T1000 (cell line): ENCODE results near the gene CPEB3.
A peak's percentile ranks its signal among the peaks of the same experiment; 100 is the strongest.
"Not testable (repeated sequence)": the region's sequence is repeated elsewhere in the genome, so short reads cannot be mapped to it uniquely, and the experiment has no call there.

Source experiments
- DNase-seq: peaks from one replicate; lab custom pipeline; 2025; ENCODE audit warnings: mixed read lengths; lab: John Stamatoyannopoulos, UW

Gene CPEB3

DNA sequence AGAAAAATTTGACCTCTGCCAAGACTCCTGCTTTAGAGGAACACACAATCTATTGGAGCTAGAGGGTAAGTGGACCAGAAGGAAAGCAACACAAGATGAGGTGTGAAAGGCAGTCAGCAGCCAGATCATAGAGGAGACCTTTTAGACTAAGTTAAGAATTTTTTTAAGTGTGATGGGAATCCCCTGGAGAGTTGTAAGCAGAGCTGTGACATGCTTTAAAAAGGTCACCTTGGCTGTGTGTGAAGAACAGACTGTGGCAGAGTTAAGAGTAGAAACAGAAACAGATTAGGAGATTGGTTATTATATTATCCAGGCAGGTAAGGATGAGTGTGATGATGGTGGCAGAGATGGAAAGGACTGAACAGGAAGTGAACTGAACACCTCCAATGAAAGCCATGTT is 23.5 kb downstream of the CPEB3 start:
- no peak for DNase-seq

DNA sequence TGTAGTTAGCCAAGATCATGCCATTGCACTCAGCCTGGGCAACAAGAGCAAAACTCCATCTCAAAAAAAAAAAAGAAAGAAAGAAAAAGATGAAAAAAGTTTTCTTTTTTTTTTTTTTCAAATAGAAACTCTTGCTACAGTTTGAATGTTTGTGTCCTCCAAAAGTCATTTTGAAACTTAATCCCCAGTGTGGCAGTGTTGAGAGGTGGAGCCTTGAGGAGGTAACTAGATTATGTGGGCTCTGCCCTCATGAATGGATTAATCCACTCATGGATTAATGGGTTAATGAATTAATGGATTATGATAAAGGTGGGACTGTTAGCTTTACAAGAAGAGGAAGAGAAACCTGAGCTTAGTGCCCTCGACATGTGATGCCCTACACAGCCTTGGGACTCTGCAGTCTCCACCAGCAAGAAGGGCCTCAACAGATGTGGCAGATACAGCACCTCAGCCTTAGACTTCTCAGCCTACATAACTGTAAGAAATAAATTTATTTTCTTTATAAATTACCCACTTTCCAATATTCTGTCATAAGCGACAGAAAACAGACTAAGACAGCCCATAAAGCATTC is 25.1 kb downstream of the CPEB3 start:
- DNase-seq: no peak

DNA sequence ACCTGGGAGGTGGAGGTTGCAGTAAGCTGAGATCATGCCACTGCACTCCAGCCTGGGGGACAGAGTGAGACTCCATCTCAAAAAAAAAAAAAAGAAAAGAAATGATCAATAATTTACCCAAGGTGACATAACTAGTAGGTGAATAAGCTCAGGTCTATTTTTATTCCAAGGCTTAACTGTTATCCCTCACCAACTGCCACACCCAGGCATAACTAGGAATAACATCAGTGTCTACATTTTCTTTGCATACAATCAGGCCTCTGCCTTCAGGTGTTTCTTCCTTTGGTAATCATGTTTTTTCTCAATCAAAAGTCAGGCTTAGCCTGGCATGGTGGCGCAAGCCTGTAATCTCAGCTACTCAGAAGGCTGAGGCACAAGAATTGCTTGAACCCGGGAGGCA is 26.6 kb downstream of the CPEB3 start:
- DNase-seq: no peak

DNA sequence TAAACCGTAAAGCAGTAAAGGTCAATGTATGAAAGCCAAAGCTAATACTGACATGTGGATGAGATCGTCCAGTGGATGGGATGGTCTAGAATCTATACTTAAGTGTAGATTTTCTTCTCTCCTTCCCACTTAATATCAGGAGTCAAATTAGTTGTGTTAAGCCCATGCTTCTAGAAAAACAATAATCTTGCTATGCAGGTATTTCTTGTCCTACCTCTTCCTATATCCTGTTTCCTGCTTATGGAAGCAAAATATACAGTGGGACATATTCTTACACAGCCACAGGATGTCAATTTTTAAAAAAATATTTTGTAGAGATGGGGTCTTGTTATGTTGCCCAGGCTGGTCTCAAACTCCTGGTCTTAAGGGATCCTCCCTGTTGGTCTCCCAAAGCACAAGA is 27.5 kb downstream of the CPEB3 start:
- no peak for DNase-seq

DNA sequence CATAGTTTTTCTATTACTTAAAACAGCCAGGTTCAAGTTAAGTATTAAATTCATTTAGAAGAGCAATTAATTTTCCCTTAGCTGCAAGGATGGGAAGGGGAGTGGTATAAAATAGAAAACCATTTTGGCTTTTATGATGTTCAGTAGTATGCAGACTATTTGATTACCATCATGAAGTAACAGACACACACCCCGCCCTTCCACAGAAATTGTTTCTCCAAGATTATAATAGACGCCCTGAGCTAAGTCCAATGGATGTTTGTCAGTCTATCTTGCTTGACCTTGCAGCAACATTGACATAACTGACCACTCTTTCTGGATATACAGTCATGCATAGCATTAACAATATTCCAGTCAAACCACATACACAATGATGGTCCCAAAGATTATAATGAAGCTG is 42.3 kb downstream of the CPEB3 start:
- no peak for DNase-seq

DNA sequence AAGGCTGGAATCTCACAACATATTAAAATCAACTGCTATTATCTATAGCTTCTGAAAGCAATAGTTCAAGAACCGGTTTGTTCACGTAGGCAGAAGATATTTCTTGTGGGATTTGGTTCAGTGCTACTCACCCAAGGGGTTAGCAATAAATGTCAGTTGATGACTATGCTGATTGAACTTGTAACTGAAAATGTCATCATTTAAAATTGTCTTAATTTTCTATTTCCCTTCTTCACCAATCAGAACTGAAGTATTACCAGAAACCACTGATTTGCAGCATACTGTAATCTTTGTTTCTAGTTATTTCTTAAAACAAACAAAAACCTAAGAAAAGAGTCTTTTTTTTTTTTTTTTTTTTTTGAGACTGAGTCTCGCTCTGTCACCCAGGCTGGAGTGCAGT is 46.1 kb downstream of the CPEB3 start:
- DNase-seq: no peak

DNA sequence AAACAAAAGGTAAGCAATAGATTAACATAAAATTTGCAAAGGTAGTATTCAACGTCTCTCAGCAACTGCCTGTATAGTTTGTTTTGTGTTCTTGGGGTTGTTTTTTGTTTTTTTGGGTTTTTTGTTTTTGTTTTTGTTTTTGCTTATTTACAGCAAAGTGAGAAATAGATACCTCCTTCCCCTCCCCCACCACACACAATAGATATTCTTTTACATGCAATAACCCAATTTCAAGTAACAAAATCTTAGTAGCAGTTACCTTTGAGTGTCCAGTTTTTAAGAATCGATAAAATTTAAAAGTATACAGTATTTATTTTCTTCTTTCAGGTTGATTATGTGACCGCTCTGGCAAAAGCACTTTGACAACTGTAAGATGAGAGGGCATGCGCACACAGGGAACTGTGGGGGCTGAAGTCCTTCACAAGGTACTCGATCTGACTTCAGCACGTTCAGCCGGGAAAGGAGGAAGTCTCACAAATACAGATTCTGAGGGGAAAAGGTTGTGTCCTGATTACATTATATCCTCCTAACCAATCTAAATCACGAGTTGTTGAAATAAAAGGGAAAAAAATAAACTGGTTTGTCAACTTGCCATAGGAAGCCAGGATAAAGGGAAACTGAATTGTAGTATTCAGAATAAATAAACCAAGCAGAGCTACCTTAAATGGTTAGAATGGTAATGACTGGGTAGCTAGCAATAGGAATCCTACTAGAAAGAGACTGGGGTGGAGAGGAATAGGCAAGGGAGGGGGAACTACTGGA is 47.8 kb downstream of the CPEB3 start:
- DNase-seq: no peak

DNA sequence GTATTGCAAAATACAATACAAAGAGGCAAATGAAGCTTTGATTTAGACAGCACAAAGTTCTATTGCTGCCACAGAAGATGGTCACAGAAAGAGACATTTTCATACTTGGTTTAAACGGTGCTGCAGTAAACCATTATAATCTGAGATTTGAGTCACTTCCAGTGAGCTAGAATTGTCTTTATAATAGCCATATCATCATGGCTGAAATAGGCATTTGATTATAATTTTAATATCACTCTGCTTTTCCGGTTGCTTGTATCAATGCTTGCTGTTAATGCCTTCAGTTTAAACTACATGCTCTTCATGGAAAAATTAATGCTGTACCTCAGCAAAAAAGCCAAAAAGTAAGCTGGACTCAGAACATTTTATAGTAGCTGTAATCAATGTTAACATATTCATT is 48.5 kb downstream of the CPEB3 start:
- no peak for DNase-seq

DNA sequence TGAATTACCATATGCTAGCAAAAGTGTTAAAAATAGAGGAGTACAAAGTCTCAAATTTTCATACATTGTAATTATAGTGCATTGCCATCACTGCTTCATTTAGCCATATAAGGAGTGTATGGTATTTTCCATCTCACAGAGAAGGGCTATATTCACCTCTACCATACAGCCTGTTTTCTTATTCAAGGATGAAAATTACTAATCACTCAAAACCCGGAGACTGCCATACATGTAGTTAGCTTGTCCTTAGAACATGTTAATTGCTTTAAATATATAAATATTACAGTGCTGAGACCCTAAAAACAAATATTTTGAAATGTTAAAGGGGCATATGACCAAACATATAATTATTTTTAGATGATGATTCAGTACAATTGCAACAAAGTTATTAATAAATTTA is 49.4 kb downstream of the CPEB3 start:
- DNase-seq: no peak

DNA sequence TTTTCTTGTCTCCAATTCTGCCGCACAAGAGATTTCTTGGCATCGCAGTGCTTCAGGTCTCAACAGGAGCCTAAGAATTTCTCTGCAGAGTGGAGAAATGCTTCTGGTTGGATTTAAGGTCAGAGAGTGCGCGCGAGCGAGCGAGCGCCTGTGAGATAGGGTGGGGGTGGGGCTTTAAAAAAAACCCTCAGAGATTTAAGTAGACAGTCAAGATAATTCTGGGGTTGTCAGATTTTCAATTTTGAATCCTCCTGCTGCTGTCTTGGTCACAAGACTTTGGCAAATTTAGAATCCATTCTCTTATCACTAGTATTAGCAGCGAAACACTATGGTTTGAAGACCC is 49.7 kb downstream of the CPEB3 start:
- no peak for DNase-seq

DNA sequence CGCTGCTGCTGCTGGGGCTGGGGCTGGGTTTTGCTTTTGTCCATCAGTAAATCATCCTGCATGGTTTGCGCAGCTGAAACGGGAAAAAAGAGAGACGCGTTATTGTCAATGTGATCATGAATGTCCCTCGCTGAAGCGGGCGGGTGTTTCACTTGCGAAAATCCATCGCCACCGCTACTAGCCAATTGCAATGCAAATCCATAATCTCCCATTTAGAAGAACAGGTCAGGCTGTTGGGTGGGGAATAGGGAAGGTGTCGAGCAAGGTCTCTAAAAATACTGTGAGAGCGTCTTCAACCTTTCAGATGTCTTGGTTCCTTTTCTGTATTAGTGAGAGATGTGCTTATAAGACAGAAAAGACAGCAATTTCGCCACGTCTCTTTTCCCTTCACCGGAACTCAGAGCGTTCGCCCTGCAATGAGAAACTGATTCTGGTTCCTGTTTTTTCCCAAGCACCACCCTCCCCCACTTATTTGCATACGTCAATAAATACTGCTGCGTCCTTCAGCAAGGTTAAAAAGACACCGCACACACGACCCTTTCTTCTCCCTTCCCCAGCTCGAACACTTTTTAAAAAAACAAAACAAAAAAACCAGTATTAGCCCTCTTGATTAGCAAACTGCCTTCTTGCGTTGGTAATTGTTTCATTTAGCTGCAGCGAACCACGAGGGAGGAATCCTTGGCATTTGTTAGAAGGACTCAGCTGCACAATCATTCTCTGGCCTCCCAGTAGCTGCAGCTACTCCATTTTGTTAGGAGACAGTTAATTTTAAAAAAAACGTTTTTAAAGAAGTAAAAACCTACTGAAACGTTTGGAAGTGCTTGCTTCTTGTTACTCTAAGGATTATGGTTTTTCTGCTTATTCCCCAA is 50.4 kb downstream of the CPEB3 start:
- DNase-seq: no peak

DNA sequence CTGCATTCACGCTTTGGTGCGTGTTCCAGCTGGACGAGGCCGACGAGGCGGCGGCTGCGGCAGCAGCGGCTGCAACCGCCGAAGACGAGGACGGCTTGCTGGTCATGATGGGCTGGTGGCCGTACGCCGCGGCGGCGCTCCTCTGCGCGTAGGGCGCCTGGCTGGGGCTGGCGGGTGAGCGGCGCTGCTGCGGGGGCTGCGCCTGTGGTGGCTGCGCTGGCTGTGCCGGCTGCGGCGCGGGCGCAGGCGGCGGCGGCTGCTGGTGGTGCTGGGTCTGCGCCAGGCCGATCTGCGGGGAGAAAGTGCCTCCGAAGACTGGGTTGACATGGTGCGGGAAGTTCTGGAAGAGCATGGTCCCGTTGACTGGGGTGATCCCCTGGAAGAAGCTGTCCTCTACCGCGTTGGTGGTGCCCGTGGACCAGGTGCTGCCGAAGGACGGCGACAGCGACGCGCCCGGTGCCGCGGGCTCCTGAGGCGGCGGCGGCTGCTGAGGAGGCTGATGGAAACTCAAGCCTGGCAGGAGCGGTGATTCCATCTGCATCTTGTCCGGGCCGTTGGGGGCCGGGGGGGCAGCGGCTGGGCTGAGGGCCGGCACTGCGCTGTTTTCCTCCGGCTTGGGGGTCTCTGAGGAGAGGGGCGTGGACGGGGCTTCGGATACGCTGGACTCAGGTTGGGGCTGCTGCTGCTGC is 51.1 kb downstream of the CPEB3 start:
- DNase-seq: peak; percentile 25

DNA sequence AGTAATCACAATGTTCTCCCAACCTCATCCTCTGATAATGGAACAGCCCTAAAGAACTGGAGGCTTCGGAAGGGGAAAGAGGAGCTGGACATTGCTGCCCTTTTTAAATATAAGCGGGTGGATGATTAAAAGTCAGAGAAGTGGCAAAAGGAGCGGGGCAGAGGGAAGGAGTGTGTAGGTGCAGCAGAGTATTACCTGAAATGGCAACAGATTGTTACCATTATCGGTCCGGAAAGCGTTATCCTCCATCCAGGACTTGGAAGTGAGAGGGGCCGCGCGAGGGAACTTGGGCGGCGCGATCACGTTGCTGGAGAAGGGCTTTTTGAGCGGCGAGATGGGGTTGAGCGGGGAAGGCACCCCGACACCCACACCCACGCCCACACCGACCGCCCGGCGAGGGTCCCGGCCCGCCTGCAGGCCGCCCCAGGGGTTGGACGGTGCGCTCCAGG is 51.7 kb downstream of the CPEB3 start:
- DNase-seq: no peak

DNA sequence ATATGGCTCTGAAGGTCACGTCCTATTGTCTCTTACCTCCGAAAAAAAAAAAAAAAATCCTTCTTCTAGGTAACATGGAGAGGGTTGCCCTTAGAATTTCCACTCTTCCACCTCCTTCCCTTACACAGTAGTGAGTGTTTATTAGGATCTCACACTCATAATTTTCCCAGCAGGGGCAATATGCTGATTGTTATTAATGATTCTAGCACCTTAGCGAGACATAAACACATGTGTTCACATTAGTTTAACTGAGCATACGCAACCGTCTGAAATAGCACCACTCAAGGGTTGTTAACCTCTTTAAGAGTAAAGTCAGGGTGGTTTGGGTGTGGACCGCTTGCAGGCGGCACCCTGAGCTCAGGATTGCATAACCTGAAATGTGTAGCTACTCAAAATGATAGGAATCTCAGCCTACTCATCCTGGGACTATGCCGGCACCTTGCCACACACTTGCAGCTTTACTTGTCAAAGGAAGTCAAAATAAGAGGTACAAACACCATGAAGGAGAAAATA is 52.2 kb downstream of the CPEB3 start:
- no peak for DNase-seq

DNA sequence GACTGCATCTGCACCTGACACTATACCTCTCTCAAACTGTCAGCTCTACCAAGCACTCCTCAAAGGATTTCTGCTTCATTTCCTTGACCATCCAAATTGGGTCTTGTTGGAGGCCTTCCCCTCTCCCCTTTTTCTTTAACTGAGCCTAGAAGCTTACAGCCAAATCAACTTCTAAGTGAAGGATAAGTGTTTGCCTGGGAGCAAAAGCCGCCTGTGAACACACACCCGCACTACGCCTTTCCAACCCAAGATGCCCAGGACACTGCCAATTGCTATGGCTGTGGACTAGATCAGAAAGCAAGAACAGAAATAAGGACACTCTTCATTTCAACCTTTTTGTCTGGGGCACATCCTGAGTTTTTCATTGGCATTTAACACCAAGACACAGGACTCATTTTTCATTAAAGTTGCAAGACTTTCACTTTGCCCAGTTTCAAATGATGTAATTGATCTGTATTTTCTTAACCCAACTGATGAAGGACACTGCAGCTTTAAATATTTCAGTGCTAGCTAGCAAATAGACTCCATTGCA is 52.8 kb downstream of the CPEB3 start:
- no peak for DNase-seq

DNA sequence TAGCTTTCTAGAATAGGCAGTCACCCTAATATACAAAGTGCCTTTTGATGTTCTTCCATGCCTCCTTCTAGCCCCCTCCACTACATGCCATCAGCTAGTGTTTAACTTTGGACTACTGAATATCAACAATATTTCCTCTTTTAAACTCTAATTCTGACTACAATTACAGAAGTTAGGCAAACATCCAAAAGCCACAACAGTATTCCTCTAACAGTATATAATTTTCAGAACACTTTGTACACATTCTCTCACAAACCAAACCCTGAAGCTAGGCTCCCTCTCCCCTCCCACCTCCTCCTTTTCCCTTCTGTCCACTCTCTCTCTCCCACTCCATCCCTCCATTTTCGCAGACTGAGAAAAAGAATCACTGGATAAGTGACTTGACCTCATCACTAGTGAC is 59.7 kb downstream of the CPEB3 start:
- no peak for DNase-seq

DNA sequence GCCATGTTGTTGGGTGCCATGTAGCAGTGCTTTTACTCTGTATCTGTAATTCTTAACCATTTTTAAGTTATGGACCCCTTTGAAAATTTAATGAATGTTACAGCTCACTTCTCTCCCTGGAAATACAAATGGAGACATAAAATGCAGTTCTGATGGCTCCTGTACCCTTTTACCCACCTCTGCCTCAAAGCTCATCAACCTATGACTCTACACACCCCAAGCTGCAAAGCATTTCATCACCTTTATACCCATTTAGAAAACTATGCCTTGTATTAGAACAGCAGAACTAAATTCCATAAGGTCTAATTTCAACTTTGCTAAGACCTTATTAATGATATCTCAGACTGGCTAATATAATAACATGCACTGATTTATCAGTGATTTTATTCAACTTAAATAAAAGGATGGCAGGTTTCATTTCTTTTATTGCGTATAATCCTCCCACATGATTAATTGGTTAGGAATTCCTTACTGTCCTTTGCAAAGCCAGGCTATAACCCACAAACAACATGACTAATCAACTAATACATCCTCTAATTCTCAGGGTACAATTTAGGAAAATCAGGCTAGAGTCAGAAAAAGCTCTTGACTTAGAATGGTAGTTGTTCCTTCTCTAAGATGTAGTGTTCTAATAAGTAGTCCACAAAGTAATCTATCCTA is 68.1 kb downstream of the CPEB3 start:
- DNase-seq: no peak

DNA sequence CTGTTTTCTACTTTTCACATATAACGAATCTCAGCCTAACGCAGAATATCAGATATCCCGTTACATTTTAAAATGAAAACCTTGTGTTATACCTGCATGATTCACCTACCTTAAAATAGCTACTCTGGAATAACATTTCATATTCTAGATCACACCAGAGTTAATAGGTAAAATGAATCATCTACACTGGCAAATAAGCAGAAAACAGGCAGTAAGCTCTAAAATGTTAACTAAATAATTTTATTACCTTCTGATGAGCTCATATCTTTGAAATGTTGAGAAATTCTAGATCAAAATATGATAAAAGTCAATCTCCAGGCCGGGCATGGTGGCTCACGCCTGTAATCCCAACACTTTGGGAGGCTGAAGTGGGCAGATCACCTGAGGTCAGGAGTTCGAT is 71.3 kb downstream of the CPEB3 start:
- DNase-seq: no peak

DNA sequence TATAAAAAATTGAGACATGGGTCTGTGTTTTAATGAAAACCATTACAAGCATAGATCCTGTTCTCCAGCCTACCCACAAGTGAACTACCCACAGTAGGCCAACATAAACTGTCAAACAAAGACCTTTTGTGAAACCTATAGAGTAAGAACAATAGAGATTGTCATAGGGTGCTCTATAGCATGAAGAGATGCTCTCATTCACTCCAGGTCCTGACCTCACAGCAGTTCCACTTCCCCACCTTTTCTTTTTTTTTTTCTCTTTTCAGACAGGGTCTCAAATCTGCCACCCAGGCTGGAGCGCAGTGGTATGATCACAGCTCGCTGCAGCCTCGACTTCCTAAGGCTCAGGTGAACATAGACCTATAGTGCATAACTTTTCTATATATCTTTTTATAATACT is 72.3 kb downstream of the CPEB3 start:
- no peak for DNase-seq

DNA sequence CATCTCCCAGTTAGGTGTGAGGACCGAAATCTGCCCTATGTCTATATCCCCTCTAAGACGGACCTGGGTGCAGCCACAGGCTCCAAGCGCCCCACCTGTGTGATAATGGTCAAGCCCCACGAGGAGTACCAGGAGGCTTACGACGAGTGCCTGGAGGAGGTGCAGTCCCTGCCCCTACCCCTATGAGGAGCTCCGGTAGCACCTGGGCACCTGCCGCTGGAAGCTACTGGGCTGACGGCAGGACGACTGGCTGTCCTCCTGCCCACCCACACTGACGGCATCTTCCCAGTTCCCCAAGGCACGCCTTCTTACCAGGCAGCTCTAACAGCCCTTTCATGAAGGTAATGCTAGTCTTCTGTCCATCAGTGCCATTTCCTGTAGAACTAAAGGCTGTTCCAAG is 74.3 kb downstream of the CPEB3 start:
- DNase-seq: not testable (repeated sequence)

DNA sequence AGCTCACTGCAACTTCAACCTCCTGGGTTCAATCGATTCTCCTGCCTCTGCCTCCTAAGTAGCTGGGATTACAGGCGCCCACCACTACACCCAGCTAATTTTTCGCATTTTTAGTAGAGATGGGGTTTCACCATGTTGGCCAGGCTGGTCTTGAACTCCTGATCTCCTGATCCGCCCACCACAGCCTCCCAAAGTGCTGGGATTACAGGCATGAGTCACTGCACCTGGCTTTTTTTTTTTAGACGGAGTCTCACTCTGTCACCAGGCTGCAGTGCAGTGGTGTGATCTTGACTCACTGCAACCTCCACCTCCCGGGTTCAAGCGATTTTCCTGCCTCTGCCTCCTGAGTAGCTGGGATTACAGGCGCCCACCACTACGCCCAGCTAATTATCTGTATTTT is 75.7 kb downstream of the CPEB3 start:
- DNase-seq: not testable (repeated sequence)

DNA sequence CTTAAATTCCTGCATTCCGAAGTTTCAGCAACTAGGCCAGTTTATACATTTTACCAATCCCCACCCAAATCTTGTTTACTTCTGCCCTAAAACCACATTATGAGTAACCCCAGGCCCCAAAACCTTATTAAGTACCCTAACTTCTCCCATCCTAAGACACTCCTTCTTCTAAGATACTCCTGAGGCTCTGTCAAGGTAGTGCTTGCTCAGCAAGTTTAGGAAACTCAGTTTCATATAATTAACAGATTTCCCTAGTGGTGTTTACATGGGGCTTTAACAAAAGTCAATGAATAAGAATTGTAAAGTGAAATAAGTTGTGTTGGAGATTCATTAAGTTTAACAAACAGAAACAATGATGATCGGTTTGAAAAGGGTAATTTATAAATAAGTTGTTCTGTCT is 77.8 kb downstream of the CPEB3 start:
- DNase-seq: no peak
